OCI-LY7 (cell line): ENCODE data around the gene FAM174C.

Source experiments
- EZH2phosphoT487 ChIP-seq: fragments of 200-600 bp; sonication (generic); IDR thresholded peaks from 2 replicates; pipeline ENCODE4 v1.6.1; 2018; ENCODE audit warnings: low read depth, borderline replicate concordance, mild to moderate bottlenecking, mixed run types, antibody characterized with exemption, low read length, moderate library complexity, mixed read lengths
- TF ChIP-seq, protein P1 (sequence below): fragments of 200-600 bp; sonication (generic); conservative IDR thresholded peaks from 2 replicates; pipeline ENCODE4 v1.5.1; 2014; ENCODE audit warnings: mild to moderate bottlenecking, antibody characterized with exemption, low read length, moderate library complexity, mixed read lengths

DNA sequence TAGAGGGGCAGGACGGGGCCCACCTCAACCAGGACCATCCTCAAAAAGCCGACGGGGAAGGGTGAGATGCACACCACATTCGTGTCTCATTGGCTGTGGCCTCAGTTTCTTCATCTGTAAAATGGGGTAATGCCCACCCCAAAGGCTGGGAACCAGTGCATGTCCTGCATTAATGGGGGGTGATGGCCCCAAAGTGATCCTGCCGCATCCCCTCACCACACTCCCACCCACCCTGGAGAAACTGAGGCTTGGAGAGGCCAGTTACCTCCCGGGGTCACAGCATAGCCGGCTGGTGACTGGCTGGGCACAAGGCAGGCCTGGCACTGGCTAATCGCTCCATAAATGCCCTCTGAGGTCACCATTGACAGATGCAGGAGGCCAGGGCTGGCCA lies 27.6 kb upstream of the FAM174C start:
- TF ChIP-seq, protein P1, sequence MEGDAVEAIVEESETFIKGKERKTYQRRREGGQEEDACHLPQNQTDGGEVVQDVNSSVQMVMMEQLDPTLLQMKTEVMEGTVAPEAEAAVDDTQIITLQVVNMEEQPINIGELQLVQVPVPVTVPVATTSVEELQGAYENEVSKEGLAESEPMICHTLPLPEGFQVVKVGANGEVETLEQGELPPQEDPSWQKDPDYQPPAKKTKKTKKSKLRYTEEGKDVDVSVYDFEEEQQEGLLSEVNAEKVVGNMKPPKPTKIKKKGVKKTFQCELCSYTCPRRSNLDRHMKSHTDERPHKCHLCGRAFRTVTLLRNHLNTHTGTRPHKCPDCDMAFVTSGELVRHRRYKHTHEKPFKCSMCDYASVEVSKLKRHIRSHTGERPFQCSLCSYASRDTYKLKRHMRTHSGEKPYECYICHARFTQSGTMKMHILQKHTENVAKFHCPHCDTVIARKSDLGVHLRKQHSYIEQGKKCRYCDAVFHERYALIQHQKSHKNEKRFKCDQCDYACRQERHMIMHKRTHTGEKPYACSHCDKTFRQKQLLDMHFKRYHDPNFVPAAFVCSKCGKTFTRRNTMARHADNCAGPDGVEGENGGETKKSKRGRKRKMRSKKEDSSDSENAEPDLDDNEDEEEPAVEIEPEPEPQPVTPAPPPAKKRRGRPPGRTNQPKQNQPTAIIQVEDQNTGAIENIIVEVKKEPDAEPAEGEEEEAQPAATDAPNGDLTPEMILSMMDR = no peak
- TF ChIP-seq EZH2phosphoT487 = no peak
